ENCODE data around the gene PPID. TPM values are rescaled to one million over a fixed set of nuclear protein-coding genes. Genes with fewer than 3 reads are reported as not detected.

The PPID gene
- total and polyA plus RNA-seq, 7 donors: 35.1 to 162 (median 58.2) TPM

DNA sequence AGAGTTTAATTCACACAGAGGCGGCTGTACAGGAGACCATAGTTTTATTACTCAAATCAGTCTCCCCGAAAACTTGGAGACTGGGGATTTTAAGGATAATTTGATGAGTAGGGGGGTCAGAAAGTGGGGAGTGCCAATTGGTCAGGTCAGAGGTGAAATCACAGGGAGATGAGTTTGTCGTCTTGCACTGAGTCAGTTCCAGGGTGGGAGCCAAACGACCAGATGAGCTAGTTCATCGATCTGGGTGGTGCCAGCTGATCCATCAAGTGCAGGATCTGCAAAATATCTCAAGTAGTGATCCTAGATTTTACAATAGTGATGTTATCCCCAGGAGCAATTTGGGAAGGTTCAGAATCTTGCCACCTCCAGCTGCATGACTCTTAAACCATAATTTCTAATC, 47.1 kb downstream of the PPID start:
- Histone ChIP-seq H3K4me3 (no peak overlapping the region), H3K27me3 (ENCODE audit: insufficient read depth in 3 of 3, low read length in 2 of 3) (no peaks in the 10 kb centered on the region), H3K9me3 (no peaks in the 10 kb centered on the region), H3K27ac (no peak overlapping the region), H3K36me3 (ENCODE audit: insufficient read depth in 1 of 2, low read depth in 1 of 2) (peaks cover 0 to 17% of the 10 kb centered on the region in 2 donors), H3K4me1 (peaks cover 24% of the 10 kb centered on the region)
- WGBS, 3 donors: 72 to 76% (median 74%) methylated on average over 5 of the region's 5 CpGs
- intact Hi-C loops (cut with DNase I): loop anchor here in 1 of 2 donors (5.0 kb wide), 1 partner anchor 46 kb away; the partner anchor contains the start of gene PPID
- DNase-seq (no peak), ATAC-seq (no peak)
- TF ChIP-seq, protein P1, sequence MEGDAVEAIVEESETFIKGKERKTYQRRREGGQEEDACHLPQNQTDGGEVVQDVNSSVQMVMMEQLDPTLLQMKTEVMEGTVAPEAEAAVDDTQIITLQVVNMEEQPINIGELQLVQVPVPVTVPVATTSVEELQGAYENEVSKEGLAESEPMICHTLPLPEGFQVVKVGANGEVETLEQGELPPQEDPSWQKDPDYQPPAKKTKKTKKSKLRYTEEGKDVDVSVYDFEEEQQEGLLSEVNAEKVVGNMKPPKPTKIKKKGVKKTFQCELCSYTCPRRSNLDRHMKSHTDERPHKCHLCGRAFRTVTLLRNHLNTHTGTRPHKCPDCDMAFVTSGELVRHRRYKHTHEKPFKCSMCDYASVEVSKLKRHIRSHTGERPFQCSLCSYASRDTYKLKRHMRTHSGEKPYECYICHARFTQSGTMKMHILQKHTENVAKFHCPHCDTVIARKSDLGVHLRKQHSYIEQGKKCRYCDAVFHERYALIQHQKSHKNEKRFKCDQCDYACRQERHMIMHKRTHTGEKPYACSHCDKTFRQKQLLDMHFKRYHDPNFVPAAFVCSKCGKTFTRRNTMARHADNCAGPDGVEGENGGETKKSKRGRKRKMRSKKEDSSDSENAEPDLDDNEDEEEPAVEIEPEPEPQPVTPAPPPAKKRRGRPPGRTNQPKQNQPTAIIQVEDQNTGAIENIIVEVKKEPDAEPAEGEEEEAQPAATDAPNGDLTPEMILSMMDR (IDR thresholded peaks at IDR 0.05): no peak

- TF ChIP-seq, protein P1 (IDR thresholded peaks at IDR 0.05): no peak
- no peaks in the 10 kb centered on the region for H3K27me3 ChIP-seq (ENCODE audit: insufficient read depth in 3 of 3, low read length in 2 of 3)
- H3K4me3 ChIP-seq: peak overlapping the region; percentile 81
- WGBS, 3 donors: 60 to 69% (median 61%) methylated on average over 3 of the region's 3 CpGs
- H3K27ac ChIP-seq: no peak overlapping the region
- H3K4me1 ChIP-seq: peaks cover 34% of the 10 kb centered on the region
- intact Hi-C loops (cut with DNase I): no loop called here
- ATAC-seq (no peak), DNase-seq (no peak)
- no peaks in the 10 kb centered on the region for H3K9me3 ChIP-seq
- H3K36me3 ChIP-seq (ENCODE audit: insufficient read depth in 1 of 2, low read depth in 1 of 2): peaks cover 0 to 9% of the 10 kb centered on the region in 2 donors
Measured at GRCh38 chr4:158673633-158674032, 49.6 kb downstream of the PPID start.

DNA sequence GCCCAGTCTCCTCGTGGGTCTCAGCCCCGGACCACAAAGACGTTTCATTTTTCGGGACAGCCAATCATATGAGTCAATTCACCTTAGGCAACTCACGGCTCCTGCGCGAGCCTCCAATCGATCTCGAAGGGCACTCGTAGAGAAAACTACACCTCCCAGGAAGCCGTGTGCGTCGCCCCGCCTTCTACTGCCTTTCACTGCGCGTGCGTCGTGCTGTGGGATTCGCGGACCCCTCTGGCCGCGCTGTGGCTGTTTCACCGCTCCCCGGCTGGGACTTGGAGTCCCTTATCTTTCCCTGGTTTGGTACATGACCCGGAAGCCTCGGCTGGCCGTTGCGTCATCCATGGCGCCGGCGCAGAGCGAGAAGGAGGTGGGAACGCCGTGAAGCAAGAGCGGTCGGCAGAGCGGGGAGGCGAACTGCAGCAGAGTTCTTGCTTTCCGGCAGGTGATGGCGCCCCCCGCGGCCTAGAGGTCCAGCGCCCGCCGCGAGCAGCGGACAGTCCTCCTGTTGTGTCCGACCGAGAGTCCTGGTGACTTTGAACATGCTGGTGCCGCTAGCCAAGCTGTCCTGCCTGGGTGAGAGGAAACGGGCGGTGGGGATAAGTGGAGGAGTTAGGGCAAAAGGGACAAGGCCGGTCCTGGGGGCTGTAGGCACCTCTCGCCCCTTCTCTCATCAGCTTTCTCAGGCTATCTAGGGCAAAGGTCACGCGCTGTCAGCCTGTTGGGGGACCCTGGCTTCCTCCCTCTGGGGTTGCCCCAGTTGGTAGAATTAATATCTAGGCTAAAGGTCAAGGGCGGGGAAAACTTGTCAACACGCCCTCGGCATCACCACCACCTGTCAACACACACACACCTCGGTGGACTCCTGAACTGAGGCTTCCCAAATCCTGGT, 51.0 kb downstream of the PPID start, which contains the start of gene ETFDH:
TSS of gene ETFDH (plus strand) at position 382 of the 892 bp plus-strand sequence. CDS start at position 543, 161 bp downstream.
- intact Hi-C loops (cut with DNase I): no loop called here
- H3K36me3 ChIP-seq (ENCODE audit: insufficient read depth in 1 of 2, low read depth in 1 of 2): peaks cover 0 to 9% of the 10 kb centered on the region in 2 donors
- H3K4me1 ChIP-seq: peaks cover 34% of the 10 kb centered on the region
- peak within 1 kb of the TSS; percentile 81 for H3K4me3 ChIP-seq
- H3K27ac ChIP-seq: peak within 1 kb of the TSS; percentile 95
- H3K9me3 ChIP-seq: no peaks in the 10 kb centered on the region
- TF ChIP-seq, protein P1 (IDR thresholded peaks at IDR 0.05): peak; percentile 59
- peak; percentile 93 to 95 (median 94) for ATAC-seq
- peak; percentile 99 to 100 for DNase-seq
- no peaks in the 10 kb centered on the region for H3K27me3 ChIP-seq (ENCODE audit: insufficient read depth in 3 of 3, low read length in 2 of 3)
- 0 to 1% (median 0%) methylated on average over 60 of the region's 60 CpGs for WGBS, 3 donors

DNA sequence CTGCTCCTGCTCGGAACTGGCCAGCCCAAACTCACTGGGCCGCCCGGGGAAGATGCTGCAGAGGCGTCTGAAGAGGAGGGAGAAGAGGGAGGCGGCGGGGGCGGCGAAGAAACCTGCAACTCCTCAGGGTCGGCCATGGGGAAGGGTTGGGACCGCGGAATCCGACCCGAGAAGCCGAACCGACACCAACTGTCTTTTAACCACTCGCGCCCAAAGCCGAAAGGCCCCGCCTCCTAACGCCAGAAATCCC, 51.6 kb downstream of the PPID start, which contains the start of gene C4orf46:
TSS of gene C4orf46 (minus strand) at position 223 of the 250 bp plus-strand sequence. CDS start at position 137, 86 bp downstream.
- 0 to 1% (median 0%) methylated on average over 16 to 20 of the region's 20 CpGs for WGBS, 3 donors
- Histone ChIP-seq H3K4me3 (peak within 1 kb of the TSS; percentile 81), H3K4me1 (peaks cover 34% of the 10 kb centered on the region), H3K36me3 (ENCODE audit: insufficient read depth in 1 of 2, low read depth in 1 of 2) (peaks cover 0 to 9% of the 10 kb centered on the region in 2 donors), H3K27me3 (ENCODE audit: insufficient read depth in 3 of 3, low read length in 2 of 3) (no peaks in the 10 kb centered on the region), H3K9me3 (no peaks in the 10 kb centered on the region), H3K27ac (peak within 1 kb of the TSS; percentile 95)
- no peak for ATAC-seq
- no peak for DNase-seq
- intact Hi-C loops (cut with DNase I): no loop called here
- TF ChIP-seq, protein P1 (IDR thresholded peaks at IDR 0.05): no peak
